HCT116 (cell line): ENCODE measurements around the gene GRIN2A.

Experiments used
- JUND ChIP-seq: IDR thresholded peaks from 2 replicates; pipeline ENCODE4 v1.6.1; 2012
- POLR2A ChIP-seq: IDR thresholded peaks from 2 replicates; pipeline ENCODE4 v1.7.0; 2011; ENCODE audit warnings: borderline replicate concordance; ENCODE audit not compliant: insufficient read depth, insufficient read length; ENCODE audit errors: extremely low read depth
- POLR2AphosphoS5 ChIP-seq: IDR thresholded peaks from 2 replicates; pipeline ENCODE4 v1.6.1; 2011; ENCODE audit warnings: mild to moderate bottlenecking, low read depth, low read length, moderate library complexity
- TF ChIP-seq, protein P1 (sequence below), 3 experiments: fragments of 200-600 bp in 1 of 3; sonication (generic) in 1 of 3; IDR thresholded peaks in 2 of 3; conservative IDR thresholded peaks in 1 of 3; 2 replicates each; pipeline ENCODE4 v1.5.1; 2012 to 2017; ENCODE audit warnings: low read depth in 2 of 3, low read length in 2 of 3, antibody characterized with exemption in 1 of 3, borderline replicate concordance in 1 of 3, control low read depth in 1 of 3, mild to moderate bottlenecking in 1 of 3, mixed read lengths in 1 of 3, mixed run types in 1 of 3, moderate library complexity in 1 of 3; ENCODE audit not compliant: insufficient read depth in 1 of 3
- TF ChIP-seq, protein P2 (sequence below): IDR thresholded peaks from 2 replicates; pipeline ENCODE4 v1.6.1; 2012

DNA sequence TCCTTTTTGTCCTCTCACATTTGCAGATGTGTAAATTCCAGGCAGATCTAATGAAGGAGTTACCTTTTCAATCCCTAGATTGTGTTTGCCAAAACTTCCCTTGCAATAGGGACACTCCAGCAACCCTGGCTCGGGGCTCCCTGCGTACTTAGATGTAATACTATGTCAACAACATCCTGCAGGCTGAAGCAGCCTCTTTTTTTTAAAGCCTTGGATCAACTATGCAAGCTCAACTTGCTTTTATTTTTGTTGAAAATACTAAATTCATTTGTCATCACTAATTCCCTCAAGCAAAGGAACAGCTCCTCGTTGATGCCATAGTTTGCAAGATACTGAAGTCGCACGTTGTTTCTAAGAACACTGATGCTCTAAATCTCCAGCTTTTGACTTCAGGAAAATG is 59.1 kb downstream of the GRIN2A start:
- TF ChIP-seq POLR2A, result no peak
- no peak for TF ChIP-seq POLR2AphosphoS5
- TF ChIP-seq, protein P1, sequence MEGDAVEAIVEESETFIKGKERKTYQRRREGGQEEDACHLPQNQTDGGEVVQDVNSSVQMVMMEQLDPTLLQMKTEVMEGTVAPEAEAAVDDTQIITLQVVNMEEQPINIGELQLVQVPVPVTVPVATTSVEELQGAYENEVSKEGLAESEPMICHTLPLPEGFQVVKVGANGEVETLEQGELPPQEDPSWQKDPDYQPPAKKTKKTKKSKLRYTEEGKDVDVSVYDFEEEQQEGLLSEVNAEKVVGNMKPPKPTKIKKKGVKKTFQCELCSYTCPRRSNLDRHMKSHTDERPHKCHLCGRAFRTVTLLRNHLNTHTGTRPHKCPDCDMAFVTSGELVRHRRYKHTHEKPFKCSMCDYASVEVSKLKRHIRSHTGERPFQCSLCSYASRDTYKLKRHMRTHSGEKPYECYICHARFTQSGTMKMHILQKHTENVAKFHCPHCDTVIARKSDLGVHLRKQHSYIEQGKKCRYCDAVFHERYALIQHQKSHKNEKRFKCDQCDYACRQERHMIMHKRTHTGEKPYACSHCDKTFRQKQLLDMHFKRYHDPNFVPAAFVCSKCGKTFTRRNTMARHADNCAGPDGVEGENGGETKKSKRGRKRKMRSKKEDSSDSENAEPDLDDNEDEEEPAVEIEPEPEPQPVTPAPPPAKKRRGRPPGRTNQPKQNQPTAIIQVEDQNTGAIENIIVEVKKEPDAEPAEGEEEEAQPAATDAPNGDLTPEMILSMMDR (IDR thresholded peaks at IDR 0.05 in 2 of 3, conservative IDR thresholded peaks at IDR 0.05 in 1 of 3; ENCODE audit: borderline replicate concordance in 1 of 3, insufficient read depth in 1 of 3, low read depth in 2 of 3, low read length in 2 of 3), result no peak
- TF ChIP-seq, protein P2, sequence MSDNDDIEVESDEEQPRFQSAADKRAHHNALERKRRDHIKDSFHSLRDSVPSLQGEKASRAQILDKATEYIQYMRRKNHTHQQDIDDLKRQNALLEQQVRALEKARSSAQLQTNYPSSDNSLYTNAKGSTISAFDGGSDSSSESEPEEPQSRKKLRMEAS, result no peak
- no peak for TF ChIP-seq JUND
